ENCODE measurements around the gene JSRP1. TPM values are rescaled to one million over a fixed set of nuclear protein-coding genes. Genes with fewer than 3 reads are reported as not detected.
A peak's percentile ranks its signal among the peaks of the same experiment; 100 is the strongest.

JSRP1 gene, protein sequence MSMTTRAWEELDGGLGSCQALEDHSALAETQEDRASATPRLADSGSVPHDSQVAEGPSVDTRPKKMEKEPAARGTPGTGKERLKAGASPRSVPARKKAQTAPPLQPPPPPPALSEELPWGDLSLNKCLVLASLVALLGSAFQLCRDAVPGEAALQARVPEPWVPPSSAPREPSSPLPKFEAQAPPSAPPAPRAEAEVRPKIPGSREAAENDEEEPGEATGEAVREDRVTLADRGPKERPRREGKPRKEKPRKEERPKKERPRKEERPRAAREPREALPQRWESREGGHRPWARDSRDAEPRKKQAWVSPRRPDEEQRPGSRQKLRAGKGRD
- not detected for total RNA-seq

DNA sequence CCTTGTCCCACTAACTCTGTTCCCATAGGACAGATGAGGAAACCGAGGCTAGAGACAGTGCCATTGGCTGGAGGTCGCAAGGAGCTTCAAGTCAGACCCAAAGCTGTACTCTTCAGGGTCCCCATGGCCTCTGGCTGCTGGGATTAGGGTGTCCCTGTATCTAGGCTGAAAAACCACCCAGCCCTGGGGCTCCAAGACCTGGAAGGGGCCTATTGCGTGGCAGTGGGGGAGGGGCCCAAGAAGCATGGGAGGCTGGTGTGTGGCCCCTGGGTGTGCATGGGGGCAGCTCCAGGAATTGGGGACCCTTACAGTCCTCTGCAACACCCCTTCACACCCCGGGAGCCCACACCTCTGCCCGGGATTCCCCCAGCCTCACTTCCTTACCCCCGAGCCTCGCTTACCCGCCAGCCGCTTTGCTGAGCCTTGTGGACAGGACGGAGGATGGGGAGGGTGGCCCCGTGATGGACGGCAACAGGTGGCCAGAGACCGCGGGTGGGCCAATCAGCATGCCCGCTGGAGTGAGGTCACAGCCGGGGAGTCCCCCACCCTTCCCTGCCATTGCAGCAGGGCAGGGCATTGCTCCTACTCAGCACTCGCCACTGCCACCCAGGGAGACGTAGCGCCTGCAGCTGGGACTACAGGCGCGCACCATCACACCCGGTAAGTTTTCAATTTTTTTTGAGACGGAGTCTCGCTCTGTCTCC, at the start of gene JSRP1:
JSRP1 (minus strand) TSS at position 436 of the 704 bp plus-strand sequence. CDS start 1,103 bp downstream, outside the sequence.
- no peak within 1 kb of the TSS for H3K4me3 ChIP-seq (ENCODE audit: low read length)
- peaks cover 20% of the 10 kb centered on the region for H3K27me3 ChIP-seq (ENCODE audit: insufficient read depth, low read length)
- H3K9me3 ChIP-seq (ENCODE audit: low read depth, low read length), result no peaks in the 10 kb centered on the region
- peaks cover 64% of the 10 kb centered on the region for H3K4me1 ChIP-seq (ENCODE audit: insufficient read depth, low read length)

DNA sequence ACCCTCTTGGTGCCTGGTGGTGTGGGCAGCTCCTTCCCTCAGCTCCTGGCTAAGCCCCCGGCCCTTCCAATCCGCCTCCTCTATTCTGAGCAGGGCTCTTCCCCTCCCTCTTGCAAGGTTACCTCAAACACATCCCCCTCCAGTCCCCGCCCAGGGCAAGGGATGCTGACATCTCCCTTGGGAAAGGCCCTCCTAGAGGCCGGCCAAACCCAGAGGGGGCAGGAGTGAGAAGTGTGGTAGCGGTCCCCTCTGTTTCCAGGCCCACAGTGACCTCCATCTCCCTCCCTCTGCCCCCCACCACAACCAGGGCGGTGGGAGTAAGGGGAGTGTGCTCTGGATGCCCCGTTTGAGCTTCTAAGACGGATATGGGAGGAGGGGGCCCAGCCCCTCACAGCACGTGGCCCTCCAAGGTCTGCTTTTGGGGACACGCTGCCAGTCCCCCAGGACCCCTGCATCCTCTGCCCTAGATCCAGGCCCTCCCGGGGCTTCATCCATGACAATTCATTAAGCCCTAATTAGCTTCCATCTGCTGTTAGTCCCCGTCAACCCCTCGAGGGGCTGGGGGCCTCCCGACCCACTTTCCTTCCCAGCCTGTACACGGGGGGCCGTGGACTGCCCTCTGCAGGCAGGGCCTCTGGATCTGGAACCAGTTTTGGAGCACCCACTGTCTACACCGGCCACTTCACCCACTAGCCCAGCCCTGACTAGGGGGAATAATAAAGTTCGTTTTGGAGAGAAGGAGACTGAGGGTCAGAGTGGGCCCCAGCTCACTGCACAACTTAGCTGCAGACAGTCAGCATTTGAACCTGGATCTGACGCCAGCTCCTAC, 49.4 kb upstream of the JSRP1 start:
- peaks cover 35% of the 10 kb centered on the region for H3K4me1 ChIP-seq (ENCODE audit: insufficient read depth, low read length)
- H3K4me3 ChIP-seq (ENCODE audit: low read length), result no peak overlapping the region
- H3K27me3 ChIP-seq (ENCODE audit: insufficient read depth, low read length), result peaks cover 53% of the 10 kb centered on the region
- no peaks in the 10 kb centered on the region for H3K9me3 ChIP-seq (ENCODE audit: low read depth, low read length)

DNA sequence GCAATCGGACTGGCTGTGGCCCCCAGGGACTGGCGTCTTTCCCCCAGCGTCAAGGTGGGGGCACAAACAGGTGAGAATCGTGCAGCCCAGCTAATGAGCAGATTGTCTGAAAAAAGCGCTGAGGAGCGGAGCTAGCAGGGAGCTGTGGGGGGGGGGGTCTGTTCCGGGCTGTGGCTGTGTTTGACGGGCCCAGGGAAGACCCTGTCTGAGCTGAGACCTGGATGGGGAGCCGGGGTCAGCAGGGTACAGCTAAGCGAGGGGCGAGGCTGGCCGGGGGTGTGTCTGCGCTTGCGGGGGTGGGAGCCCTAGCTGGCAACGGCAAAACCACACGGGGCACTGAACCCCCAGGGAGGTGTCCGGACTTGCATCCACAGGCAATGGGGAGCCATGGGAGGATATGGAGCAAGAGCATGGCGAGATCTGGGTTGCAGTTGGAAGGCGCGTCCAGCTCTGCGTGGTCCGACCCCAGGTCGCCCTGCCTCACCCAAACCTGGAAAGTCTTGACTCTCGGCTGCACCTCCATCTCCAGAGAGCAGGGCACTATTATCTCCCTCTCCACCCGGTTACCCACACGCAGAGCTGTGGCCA, 47.1 kb upstream of the JSRP1 start:
- Histone ChIP-seq H3K4me1 (ENCODE audit: insufficient read depth, low read length) (peaks cover 38% of the 10 kb centered on the region), H3K9me3 (ENCODE audit: low read depth, low read length) (no peaks in the 10 kb centered on the region), H3K4me3 (ENCODE audit: low read length) (no peak overlapping the region), H3K27me3 (ENCODE audit: insufficient read depth, low read length) (peaks cover 37% of the 10 kb centered on the region)

DNA sequence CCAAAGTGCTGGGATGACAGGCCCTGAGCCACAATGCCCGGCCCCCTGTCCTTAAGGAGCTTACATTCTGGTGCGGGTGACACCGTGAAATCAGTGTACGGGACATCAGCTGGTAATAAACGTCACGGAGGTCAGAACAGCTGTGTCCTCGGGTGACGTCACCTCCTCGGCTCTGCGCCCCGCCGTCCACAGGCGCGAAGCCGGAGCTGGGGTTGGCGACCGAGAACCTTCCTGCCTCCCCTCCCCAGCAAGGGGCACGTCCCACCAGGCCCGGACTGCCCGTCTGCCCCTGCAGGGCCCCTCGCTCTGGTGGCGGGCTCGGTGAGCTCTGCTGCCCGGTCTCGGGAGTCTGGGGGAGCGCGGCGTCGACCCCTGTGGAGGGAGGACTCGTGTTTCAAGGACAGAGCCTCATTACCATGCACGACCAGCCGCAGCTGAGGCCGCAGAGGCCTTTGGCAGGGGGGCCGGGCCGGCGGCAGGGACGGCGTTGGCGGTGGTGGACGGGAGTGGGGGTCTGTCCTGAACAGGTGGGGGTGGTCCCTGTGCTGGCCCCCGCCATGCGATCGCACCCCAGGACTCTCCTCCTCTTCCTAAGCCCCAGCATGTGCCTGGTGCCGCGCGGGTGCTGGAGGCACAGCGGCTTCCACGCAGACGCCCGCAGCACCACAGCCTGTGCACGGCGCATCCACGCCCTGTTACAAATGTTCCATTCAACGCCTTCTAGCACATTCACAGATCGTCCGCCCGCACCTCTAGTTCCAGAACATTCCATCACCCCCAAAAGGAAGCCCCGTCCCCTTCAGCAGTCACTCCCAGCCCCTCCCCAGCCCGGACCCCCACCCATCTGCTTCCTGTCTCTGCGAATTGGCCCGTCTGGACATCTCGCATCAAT, 46.3 kb upstream of the JSRP1 start:
- peaks cover 36% of the 10 kb centered on the region for H3K4me1 ChIP-seq (ENCODE audit: insufficient read depth, low read length)
- no peak overlapping the region for H3K4me3 ChIP-seq (ENCODE audit: low read length)
- H3K9me3 ChIP-seq (ENCODE audit: low read depth, low read length), result no peaks in the 10 kb centered on the region
- peaks cover 33% of the 10 kb centered on the region for H3K27me3 ChIP-seq (ENCODE audit: insufficient read depth, low read length)

DNA sequence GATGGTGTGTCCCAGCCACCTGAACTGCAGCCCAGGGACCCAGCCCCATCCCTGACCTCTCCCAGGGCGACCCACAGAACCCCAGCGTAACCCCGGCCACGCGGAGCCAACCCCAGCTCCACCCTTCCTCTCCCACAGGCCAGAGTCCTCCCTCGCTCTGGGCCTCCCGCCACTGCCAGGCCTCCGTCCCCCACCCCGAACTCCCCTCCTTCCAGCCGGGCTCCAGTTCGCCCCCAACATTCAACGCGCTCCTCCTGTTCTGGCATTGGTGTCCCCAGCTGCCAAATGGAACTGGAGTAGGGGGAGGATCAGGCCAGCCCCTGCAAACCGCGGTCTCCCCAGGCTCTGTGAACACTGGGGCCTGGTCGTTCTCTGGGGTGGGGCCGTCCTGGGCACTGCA, 44.3 kb upstream of the JSRP1 start:
- peaks cover 16% of the 10 kb centered on the region for H3K27me3 ChIP-seq (ENCODE audit: insufficient read depth, low read length)
- peaks cover 39% of the 10 kb centered on the region for H3K4me1 ChIP-seq (ENCODE audit: insufficient read depth, low read length)
- no peak overlapping the region for H3K4me3 ChIP-seq (ENCODE audit: low read length)
- H3K9me3 ChIP-seq (ENCODE audit: low read depth, low read length), result no peaks in the 10 kb centered on the region

DNA sequence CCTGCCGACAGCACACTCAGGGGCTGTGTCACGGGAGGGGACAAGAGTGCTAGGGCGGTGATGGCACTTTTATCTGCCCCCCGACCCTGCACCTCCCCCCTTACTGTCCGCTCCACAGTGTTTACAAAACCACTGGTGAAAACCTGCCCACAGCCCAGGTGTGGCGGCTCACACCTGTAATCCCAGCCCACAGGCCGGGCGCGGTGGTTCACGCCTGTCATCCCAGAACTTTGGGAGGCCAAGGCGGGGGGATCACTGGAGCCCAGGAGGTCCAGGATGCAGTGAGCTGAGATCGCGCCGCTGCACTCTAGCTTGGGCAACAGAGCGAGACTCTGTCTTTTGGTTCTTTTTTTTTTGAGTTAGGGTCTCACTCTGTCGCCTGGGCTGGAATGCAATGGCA, 39.9 kb upstream of the JSRP1 start:
- no peak overlapping the region for H3K4me3 ChIP-seq (ENCODE audit: low read length)
- H3K4me1 ChIP-seq (ENCODE audit: insufficient read depth, low read length), result peaks cover 46% of the 10 kb centered on the region
- no peaks in the 10 kb centered on the region for H3K9me3 ChIP-seq (ENCODE audit: low read depth, low read length)
- no peaks in the 10 kb centered on the region for H3K27me3 ChIP-seq (ENCODE audit: insufficient read depth, low read length)

DNA sequence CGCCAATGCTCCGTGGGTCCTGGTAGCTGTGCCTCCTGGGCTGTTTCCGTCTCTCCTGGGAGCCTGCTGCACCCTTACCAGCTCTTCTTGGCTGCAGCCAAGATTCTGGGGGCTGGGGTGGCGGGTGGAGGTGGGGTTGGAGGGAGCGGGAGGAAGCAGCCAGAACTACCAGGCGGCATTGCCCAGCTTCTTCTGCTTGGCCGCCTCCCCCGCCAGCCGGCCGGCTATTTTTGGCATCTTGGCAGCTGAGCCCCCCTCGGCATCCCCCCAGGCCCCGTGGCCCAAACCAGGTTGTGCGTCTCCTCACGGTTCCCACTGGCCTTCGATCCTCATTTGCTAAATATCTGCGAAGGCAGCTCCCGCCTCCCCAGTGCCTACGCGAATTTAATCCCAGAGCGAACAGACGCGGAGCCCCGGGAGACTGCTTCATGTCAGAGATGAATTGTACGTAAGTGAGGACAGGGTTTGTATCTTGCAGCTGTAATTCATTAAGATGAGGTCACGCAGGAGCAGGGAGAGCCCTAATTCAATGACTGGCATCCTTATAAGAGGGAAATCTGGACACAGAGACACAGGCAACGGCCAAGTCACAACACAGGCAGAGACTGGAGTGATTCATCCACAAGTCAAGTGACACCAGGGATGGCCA, 38.6 kb upstream of the JSRP1 start:
- no peak overlapping the region for H3K4me3 ChIP-seq (ENCODE audit: low read length)
- peaks cover 42% of the 10 kb centered on the region for H3K4me1 ChIP-seq (ENCODE audit: insufficient read depth, low read length)
- H3K27me3 ChIP-seq (ENCODE audit: insufficient read depth, low read length), result no peaks in the 10 kb centered on the region
- H3K9me3 ChIP-seq (ENCODE audit: low read depth, low read length), result no peaks in the 10 kb centered on the region

DNA sequence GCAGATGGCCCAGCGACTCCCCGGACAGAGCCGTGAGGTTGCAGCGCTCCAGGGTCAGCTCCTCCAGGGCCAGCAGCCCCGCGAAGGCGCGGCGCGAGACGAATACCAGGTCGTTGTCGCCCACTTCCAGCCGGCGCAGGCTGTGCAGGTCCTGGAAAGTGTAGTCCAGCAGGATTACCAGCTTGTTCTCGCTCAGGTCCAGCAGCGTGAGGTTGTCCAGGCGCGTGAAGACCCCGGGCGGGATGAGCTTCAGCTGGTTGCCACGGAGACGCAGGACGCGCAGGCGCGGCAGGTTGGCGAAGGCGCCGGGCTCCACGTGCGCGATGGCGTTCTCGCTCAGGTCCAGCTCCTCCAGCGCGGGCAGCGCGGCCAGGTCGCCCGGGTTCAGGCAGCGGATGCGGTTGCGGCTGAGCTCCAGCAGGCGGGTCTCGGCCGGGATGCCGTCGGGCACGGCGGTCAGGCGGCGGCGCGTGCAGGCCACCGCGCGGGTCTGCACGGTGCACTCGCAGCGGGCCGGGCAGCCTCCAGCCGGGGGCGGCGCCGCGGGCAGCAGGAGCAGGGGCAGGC, 35.1 kb upstream of the JSRP1 start:
- peaks cover 73% of the 10 kb centered on the region for H3K4me1 ChIP-seq (ENCODE audit: insufficient read depth, low read length)
- no peaks in the 10 kb centered on the region for H3K9me3 ChIP-seq (ENCODE audit: low read depth, low read length)
- H3K4me3 ChIP-seq (ENCODE audit: low read length), result peak overlapping the region; percentile 55
- no peaks in the 10 kb centered on the region for H3K27me3 ChIP-seq (ENCODE audit: insufficient read depth, low read length)

DNA sequence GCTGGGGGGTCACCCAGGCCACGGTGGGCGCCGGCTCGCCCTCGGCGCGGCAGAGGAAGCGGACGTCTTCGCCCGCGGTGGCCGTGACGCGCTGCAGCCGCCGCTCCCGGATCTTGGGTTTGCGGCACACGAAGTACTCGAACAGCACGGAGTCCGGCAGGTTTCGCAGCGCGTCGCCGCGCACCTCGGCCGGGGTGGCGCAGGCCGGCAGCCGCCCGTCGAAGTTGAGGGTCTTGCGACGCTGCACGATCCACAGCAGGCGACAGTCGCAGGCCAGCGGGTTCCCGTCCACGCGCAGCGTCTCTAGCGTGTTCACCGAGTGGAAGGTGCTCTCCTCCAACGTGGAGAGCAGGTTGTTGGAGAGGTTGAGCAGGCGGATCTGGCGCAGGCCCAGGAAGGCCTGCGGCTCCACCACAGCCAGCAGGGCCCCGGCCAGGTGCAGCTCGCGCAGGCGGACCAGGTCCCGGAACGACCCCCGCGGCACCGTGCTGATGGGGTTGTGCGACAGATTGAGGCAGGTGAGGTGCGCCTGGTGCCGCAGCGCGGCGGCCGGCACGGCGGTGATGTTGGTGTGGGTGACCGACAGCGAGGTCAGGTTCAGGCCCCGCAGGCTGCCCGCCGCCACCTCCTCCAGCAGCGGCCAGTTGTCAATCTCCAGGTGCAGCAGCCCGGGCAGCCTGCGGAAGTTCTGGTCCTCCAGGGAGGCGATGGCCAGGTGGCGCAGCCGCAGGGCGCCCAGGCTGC, 34.4 kb upstream of the JSRP1 start:
- Histone ChIP-seq H3K4me1 (ENCODE audit: insufficient read depth, low read length) (peaks cover 71% of the 10 kb centered on the region), H3K9me3 (ENCODE audit: low read depth, low read length) (no peaks in the 10 kb centered on the region), H3K4me3 (ENCODE audit: low read length) (peak overlapping the region; percentile 55), H3K27me3 (ENCODE audit: insufficient read depth, low read length) (no peaks in the 10 kb centered on the region)

DNA sequence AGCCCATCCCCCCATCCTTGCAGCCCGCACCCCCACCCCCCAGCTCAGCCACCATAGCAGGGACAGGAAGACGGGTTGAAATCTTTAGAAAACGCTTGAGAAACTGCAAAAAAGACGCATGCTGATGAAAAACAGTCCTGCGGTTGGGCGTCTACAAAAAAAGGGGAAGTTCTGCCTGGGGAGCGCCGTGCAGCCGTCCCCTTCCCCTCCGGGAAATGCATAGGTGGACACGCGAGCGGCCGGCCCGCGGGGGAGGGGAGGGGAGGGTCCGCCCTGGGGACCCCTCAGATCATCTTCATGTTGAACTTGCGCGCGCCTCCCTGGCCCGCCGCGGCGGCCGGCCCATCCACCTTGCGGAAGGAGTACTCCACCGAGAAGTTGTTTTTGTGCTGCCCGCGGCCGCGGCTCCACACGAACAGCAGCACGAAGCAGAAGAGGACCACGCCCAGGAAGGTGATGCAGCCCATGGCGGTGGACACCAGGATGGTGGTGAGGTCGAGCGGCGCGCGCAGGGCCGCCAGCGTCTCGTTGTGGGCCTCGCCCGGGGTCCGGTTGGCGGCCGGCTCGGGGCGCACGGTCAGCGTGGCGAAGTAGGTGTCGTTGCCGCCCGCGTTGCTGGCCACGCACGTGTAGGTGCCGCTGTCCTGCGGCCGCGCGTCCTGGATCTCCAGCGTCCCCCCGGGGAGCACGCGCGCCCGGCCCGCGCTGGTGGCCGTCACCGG, 33.7 kb upstream of the JSRP1 start:
- H3K27me3 ChIP-seq (ENCODE audit: insufficient read depth, low read length), result no peaks in the 10 kb centered on the region
- no peaks in the 10 kb centered on the region for H3K9me3 ChIP-seq (ENCODE audit: low read depth, low read length)
- H3K4me3 ChIP-seq (ENCODE audit: low read length), result peak overlapping the region; percentile 55
- peaks cover 67% of the 10 kb centered on the region for H3K4me1 ChIP-seq (ENCODE audit: insufficient read depth, low read length)

DNA sequence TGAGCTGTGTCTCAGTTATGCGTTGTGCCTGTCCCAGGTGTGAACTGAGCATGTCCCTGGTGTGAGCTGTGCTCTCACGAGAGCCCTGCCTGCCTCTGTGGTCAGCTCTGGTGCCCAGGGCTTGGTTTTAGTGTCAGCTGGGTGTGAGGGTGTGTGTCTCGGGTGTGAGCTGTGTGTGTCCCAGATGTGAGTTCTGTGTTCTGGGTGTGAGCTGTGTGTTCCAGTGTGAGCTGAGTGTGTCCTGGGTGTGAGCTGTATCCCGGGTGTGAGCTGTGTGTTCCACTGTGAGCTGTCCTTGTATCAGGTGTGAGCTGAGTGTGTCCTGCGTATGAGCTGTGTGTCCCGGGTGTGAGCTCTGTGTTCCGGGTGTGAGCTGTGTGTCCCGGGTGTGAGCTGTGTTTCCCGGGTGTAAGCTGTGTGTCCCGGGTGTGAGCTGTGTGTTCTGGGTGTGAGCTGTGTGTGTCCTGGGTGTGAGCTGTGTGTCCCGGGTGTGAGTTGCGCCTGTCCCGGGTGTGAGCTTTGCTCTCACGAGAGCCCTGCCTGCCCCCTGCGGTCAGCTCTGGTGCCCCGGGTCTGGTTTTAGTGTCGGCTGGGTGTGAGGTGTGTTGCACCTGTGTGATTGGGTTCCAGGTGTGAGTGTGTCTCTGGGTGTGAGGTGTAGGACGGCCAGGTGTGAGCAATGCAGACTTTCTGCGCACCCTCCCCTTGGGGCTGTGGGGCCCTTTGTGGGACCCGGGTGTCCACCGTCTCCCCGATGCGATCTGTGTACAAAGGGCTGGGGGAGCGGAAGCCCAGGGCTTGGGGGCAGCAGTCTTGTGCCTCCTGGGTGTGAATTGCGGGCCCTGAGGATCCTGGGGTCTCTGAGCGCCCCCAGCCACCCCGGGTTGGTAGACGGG, 32.8 kb upstream of the JSRP1 start:
- peaks cover 64% of the 10 kb centered on the region for H3K4me1 ChIP-seq (ENCODE audit: insufficient read depth, low read length)
- H3K4me3 ChIP-seq (ENCODE audit: low read length), result peak overlapping the region; percentile 17

More for the DNA sequence above, 32.8 kb upstream of the JSRP1 start:
- no peaks in the 10 kb centered on the region for H3K27me3 ChIP-seq (ENCODE audit: insufficient read depth, low read length)
- no peaks in the 10 kb centered on the region for H3K9me3 ChIP-seq (ENCODE audit: low read depth, low read length)

Data from mononuclear cell (primary cell).